ENCODE measurements around the gene NDUFB2.
"Not testable (repeated sequence)": the region's sequence is repeated elsewhere in the genome, so short reads cannot be mapped to it uniquely, and the experiment has no call there.

Gene NDUFB2

DNA sequence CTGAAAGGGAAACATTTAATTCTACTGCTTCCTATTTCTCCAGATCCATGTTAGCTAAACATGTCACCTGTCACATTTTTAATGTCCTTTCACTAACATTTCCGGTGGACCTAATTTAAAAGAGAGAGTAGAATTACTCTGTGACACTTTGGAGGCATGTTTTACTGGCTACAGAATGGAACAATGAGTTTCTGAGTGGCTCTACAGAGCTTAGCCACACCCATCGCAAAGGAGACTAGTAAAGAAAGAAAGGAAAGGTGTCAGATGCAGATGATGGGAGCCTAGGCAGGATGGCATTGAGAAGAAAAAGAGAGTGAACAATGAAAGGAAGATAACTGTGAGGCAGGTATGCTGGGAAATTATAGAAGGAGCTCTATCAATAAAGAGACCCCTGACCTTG lies 35.9 kb downstream of the NDUFB2 start:
- Histone ChIP-seq H3K4me3 (ENCODE audit: low read depth, low read length) (no peak overlapping the region), H3K9me3 (ENCODE audit: severe bottlenecking) (no peaks in the 10 kb centered on the region), H3K27ac (no peak overlapping the region), H3K36me3 (0 out of 2 replicates have a peak, but pooled peaks cover under 1% of the 10 kb centered on the region), H3K27me3 (ENCODE audit: insufficient read depth, low read depth, severe bottlenecking) (no peaks in the 10 kb centered on the region)
- DNase-seq, result no peak
- TF ChIP-seq, protein P1, sequence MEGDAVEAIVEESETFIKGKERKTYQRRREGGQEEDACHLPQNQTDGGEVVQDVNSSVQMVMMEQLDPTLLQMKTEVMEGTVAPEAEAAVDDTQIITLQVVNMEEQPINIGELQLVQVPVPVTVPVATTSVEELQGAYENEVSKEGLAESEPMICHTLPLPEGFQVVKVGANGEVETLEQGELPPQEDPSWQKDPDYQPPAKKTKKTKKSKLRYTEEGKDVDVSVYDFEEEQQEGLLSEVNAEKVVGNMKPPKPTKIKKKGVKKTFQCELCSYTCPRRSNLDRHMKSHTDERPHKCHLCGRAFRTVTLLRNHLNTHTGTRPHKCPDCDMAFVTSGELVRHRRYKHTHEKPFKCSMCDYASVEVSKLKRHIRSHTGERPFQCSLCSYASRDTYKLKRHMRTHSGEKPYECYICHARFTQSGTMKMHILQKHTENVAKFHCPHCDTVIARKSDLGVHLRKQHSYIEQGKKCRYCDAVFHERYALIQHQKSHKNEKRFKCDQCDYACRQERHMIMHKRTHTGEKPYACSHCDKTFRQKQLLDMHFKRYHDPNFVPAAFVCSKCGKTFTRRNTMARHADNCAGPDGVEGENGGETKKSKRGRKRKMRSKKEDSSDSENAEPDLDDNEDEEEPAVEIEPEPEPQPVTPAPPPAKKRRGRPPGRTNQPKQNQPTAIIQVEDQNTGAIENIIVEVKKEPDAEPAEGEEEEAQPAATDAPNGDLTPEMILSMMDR (IDR thresholded peaks at IDR 0.05; ENCODE audit: low read depth, low read length), result no peak

DNA sequence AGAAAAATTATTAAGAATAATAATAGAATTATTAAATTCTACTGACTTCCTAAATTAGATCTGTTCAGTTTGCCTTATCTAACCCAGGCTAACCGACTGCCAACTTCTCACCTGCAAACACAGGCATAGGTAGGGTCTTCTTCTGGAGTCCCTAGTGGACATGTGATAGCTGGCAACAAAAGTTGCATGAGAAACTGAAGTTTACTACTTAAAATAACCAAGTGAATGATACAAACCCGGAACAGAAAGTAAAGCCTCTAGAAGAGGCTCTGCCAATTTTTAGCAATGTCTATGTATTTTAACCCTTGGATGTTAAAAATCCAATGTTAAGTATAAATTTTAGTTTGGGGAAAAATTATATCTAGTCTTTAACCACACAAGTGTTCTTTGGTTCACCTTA lies 37.6 kb downstream of the NDUFB2 start:
- peaks cover 8% of the 10 kb centered on the region; the same call in 1 of the 2 replicates for H3K36me3 ChIP-seq
- DNase-seq, result no peak
- TF ChIP-seq, protein P1 (IDR thresholded peaks at IDR 0.05; ENCODE audit: low read depth, low read length), result no peak
- H3K9me3 ChIP-seq (ENCODE audit: severe bottlenecking), result no peaks in the 10 kb centered on the region
- H3K4me3 ChIP-seq (ENCODE audit: low read depth, low read length), result no peak overlapping the region
- H3K27me3 ChIP-seq (ENCODE audit: insufficient read depth, low read depth, severe bottlenecking), result no peaks in the 10 kb centered on the region
- no peak overlapping the region for H3K27ac ChIP-seq

DNA sequence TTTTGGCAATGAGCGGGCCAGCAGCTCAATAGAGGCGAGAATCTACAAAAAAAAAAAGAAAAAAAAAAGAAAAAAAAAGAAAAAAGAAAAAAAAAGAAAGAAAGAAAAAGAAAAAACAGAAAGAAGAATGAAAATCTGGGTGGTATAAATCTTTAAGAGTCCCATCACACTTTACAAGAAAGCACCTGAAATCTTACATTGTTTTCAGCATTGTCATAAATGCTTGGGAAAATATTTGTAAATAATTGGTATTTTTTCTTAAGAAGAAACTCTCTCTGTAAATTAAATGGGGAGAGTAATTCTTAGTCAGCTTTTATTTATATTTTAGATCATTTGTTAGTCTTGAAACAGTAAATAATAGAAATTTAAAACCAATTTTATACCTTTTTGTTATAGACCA lies 38.2 kb downstream of the NDUFB2 start:
- Histone ChIP-seq H3K27ac (no peak overlapping the region), H3K4me3 (ENCODE audit: low read depth, low read length) (no peak overlapping the region), H3K36me3 (peaks cover 13% of the 10 kb centered on the region; the same call in 1 of the 2 replicates), H3K27me3 (ENCODE audit: insufficient read depth, low read depth, severe bottlenecking) (no peaks in the 10 kb centered on the region), H3K9me3 (ENCODE audit: severe bottlenecking) (no peaks in the 10 kb centered on the region)
- DNase-seq, result no peak
- TF ChIP-seq, protein P1 (IDR thresholded peaks at IDR 0.05; ENCODE audit: low read depth, low read length), result no peak

DNA sequence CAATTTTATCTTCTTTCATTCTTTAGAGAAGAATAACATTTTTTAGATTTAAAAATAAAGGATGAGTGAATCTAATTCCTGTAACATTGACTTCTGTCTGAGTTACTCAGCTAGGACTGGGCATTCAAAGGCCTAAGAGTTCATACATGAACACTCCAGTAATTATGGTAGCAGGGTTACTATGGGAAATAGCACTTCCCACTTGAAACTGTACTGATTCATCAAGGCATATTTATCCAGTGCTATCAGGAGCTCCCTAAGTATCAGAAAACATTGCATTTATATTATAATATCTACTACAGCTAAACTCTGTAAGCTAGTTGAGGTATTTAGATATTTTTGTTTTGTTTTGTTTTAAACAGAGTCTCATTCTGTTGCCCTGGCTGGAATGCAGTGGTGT lies 41.8 kb downstream of the NDUFB2 start:
- Histone ChIP-seq H3K27me3 (ENCODE audit: insufficient read depth, low read depth, severe bottlenecking) (no peaks in the 10 kb centered on the region), H3K9me3 (ENCODE audit: severe bottlenecking) (no peaks in the 10 kb centered on the region), H3K27ac (no peak overlapping the region), H3K4me3 (ENCODE audit: low read depth, low read length) (no peak overlapping the region), H3K36me3 (peaks cover 13% of the 10 kb centered on the region; the same call in 1 of the 2 replicates)
- no peak for DNase-seq
- TF ChIP-seq, protein P1 (IDR thresholded peaks at IDR 0.05; ENCODE audit: low read depth, low read length), result no peak

DNA sequence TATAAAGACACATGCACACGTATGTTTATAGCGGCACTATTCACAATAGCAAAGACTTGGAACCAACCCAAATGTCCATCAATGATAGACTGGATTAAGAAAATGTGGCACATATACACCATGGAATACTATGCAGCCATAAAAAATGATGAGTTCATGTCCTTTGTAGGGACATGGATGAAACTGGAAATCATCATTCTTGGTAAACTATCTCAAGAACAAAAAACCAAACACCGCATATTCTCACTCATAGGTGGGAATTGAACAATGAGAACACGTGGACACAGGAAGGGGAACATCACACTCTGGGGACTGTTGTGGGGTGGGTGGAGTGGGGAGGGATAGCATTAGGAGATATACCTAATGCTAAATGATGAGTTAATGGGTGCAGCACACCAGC lies 46.7 kb downstream of the NDUFB2 start:
- H3K4me3 ChIP-seq (ENCODE audit: low read depth, low read length); H3K27ac ChIP-seq; H3K27me3 ChIP-seq (ENCODE audit: insufficient read depth, low read depth, severe bottlenecking); DNase-seq; H3K9me3 ChIP-seq (ENCODE audit: severe bottlenecking): not testable (repeated sequence)
- H3K36me3 ChIP-seq, result peaks cover 15% of the 10 kb centered on the region

DNA sequence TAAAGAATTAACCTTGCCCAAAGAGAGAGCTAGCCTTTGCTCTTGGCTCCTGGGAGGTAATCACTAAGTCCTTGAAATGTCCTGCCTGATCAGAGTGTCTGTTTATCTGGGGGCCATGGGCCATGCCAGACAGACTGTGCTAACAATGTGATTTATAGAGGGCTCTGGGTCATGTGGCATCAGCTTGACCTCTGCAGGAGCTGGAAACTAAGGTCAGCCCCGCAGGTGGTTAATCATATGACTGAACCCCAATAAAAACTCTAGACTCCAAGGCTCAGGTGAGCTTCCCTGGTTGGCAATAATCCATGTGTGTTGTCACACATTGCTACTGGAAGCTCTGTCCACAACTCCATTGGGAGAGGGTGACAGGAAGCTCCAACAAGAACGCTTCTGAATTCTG lies 47.5 kb downstream of the NDUFB2 start:
- Histone ChIP-seq H3K36me3 (peaks cover 14% of the 10 kb centered on the region), H3K4me3 (ENCODE audit: low read depth, low read length) (no peak overlapping the region), H3K9me3 (ENCODE audit: severe bottlenecking) (no peaks in the 10 kb centered on the region), H3K27ac (no peak overlapping the region), H3K27me3 (ENCODE audit: insufficient read depth, low read depth, severe bottlenecking) (no peaks in the 10 kb centered on the region)
- TF ChIP-seq, protein P1 (IDR thresholded peaks at IDR 0.05; ENCODE audit: low read depth, low read length), result no peak
- no peak for DNase-seq
